Forelimb muscle (tissue), 1 donor: ENCODE measurements around the gene MELK. TPM values are rescaled to one million over a fixed set of nuclear protein-coding genes. Genes with fewer than 3 reads are reported as not detected.

Experiments
- DNase-seq: peaks from one replicate; pipeline ENCODE4 v3.0.0-alpha.2; 2013; ENCODE audit warnings: low read depth
- polyA plus RNA-seq: library from polyadenylated mRNA; unstranded; fragments of 120-200 nt; gene quantifications from one replicate; pipeline ENCODE4 v1.2.1, GENCODE V29; 2013; ENCODE audit not compliant: insufficient read length

MELK gene
- polyA plus RNA-seq, 1 donor: 7.2 TPM

DNA sequence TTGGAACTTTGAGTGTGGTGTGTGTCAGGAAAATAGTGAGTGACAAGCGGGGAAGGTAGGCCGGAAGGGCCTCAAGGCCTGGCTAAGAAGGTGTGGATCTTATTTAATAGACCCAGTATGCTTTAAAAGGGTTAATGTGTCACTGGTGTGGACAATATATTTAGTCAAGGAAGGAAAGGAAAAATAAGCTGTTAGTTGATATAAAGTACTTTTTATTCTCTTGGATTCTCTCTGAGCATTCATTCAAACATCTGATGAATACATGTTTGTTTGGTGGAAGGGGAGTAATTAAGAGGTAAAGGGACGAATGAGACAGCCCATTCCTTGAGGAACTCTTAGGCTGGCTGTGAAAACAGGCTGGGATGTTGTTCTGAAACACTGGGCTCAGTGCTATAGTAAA lies 98.9 kb downstream of the MELK start:
- DNase-seq: no peak

DNA sequence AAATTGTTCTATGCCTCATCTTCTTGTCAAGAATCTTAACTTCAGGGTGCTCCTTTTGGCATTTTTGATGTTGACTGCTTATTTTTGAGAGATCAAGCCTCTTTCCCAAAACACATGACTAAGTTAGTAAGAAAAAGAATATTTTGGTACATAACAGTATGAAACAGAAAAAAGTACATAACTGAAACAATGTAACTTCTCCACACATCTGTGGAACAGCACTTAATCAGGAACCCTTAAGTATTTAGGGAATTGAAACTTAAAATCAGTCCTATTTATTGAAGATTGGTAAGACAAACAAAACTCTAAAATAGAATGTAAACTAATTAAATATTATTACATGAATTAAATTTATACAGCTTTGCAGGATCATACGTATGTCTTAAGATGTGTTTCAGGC lies 103.4 kb downstream of the MELK start:
- DNase-seq: no peak

GRCh38 chr9:36676778-36677485 lies 104.2 kb downstream of the MELK start:
- DNase-seq: no peak

GRCh38 chr9:36677611-36678010 lies 104.9 kb downstream of the MELK start:
- no peak for DNase-seq

GRCh38 chr9:36679710-36680109 lies 107.0 kb downstream of the MELK start:
- DNase-seq: no peak

- DNase-seq: no peak
Observed at GRCh38 chr9:36686471-36686870, 113.8 kb downstream of the MELK start.

- DNase-seq: no peak
Observed at GRCh38 chr9:36690412-36691168, 117.9 kb downstream of the MELK start.

- no peak for DNase-seq
Observed at GRCh38 chr9:36691671-36692070, 119.0 kb downstream of the MELK start.

DNA sequence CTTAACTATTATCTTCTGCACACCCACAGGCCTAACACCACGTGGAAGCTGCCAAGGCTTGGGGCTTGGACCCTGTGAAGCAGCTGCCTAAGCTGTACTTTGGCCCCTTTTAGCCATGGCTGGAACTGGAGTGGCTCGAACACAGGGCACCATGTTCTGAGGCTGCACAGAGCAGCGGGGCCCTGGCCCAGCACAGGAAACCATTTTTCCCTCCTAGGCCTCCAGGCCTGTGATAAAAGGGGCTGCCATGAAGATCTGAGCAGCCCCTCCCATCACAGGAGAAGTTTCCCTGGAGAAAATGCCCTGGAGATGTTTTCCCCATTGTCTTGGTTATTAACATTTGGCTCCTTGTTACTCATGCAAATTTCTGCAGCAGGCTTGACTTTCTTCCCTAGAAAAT lies 126.3 kb downstream of the MELK start:
- no peak for DNase-seq

GRCh38 chr9:36704148-36704547 lies 131.5 kb downstream of the MELK start:
- DNase-seq: no peak

DNA sequence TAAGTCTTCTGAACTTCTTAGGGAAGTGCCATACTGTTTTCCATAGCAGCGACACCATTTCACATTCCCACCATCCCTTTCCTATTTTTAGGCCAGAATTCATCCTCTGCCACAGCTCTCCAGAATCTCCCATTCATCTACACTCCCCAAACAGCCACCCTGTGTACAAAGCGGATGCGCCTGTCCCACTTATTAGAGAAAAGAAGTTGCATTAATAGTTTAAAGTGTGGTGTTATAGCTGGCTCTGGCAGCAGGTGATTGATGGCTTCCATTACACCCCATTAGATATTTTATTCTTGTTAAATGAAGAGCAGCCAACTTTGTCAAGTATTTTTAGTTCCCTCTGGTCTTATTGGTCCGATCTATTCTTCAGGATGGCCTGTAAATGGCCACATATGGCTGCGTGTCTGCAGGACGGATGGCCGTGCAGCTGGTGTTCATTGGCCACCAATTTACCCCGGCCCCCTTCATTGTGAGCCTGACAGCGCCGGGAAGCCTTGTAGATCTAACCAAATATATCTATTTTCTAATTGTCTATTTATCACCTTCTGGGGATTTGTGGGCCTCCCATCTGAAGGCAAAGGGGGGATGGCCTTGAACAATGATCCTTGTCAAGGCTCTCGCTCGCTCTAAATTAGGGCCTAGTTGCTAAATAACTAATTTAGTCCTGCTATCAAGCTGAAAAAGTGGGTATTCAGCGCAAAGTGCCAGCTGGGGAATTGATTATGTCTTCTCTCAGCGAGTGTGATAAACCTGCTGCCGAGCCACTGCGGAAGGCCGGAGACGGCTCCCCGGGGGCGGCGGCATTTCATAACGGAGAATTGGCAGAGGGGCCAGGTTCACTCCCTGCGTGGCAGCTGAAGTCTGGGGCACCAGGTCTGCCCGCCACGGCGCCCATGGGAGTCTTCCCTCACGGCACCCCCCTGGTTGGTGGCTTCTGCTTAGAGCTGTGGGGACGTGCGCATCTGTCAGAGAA lies 141.1 kb downstream of the MELK start:
- DNase-seq: no peak

DNA sequence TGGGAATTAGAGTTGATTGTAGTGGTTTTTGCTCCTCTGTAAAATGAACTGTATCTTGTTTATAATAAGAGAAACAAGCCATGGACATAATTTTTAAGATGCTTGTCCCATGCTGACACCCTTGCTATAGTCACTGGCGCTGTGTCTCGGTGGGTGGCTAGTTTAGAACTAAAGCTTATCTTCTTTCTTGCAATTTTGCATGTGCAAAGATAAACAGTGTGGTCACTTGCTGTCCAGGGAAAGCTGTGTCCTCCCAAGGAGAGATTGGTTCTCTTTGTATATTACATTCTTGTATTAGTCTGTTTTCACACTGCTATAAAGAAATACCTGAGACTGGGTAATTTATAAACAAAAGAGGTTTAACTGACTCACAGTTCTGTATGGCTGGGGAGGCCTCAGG lies 143.8 kb downstream of the MELK start:
- no peak for DNase-seq

DNA sequence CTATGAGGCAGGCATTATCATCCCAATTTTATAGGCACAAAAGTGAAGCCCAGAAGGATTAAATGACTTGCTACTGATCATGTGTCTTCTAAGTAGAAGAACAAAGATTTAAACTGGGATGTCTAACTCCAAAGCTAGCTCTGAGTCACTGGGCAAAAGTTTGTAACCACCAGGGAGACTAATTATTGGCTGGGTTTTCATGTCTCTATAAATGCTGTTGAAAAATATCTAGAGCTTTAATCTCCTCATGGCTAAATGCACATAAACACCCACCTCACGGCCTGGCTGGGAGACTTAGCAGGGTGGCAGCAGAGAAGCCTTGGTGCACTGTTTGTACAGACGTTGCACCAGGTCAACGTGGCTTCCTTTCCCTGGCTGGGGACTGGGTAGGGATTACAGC lies 144.6 kb downstream of the MELK start:
- no peak for DNase-seq

- DNase-seq: no peak
Observed at GRCh38 chr9:36718612-36719011, 145.9 kb downstream of the MELK start.

DNA sequence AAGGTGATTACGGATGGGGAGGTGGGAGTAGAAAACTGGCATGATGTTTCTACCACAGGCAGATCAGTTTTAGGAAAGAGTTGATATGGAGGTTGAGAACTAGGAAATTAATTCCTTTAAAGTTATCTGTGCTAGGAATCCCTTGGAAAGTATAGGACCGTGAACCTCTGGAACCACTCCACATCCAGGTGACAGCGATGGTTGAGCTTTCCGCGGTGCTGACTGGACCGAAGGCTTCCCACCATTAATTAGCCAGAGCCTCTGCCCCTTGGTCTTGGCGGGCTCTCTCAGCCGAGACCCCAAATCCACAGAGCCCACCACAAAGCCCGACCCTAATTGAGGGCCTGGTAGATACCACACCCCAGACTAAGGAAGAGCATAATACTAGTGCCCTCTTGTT lies 147.3 kb downstream of the MELK start:
- DNase-seq: no peak

- DNase-seq: no peak
Observed at GRCh38 chr9:36721846-36722588, 149.3 kb downstream of the MELK start.

- DNase-seq: no peak
Observed at GRCh38 chr9:36725777-36726356, 153.2 kb downstream of the MELK start.
